ENCODE results near the gene ADAP1.
"Not testable (repeated sequence)": the region's sequence is repeated elsewhere in the genome, so short reads cannot be mapped to it uniquely, and the experiment has no call there.

The ADAP1 gene

DNA sequence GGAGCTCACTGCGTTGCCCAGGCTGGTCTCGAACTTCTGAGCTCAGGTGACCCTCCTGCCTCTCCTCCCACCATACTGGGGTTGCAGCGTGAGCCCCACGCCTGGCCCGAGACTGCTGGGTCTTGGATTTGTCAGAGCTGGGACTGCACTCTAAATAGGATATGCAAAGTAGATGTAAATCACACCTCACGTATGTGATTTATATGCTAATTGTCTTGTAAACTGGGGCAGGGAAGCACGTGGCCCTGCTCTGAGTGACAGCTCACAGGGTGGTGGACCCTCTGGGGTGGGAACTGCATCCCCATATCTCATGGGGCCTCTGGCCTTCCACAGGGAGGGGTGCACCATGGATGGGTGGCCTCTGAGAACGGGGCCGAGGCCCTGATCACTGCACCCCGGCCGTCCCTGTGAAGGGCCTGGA, 44.0 kb downstream of the ADAP1 start:
- no peaks in the 10 kb centered on the region for H3K27me3 Mint-ChIP-seq
- H3K36me3 Mint-ChIP-seq (ENCODE audit: low read depth), result no peaks in the 10 kb centered on the region
- peak overlapping the region; percentile 64 for H3K4me3 Mint-ChIP-seq
- peaks cover 16% of the 10 kb centered on the region for H3K4me1 Mint-ChIP-seq (ENCODE audit: low read depth)
- peak overlapping the region; percentile 65 for H3K27ac Mint-ChIP-seq
- H3K9me3 Mint-ChIP-seq, result no peaks in the 10 kb centered on the region

DNA sequence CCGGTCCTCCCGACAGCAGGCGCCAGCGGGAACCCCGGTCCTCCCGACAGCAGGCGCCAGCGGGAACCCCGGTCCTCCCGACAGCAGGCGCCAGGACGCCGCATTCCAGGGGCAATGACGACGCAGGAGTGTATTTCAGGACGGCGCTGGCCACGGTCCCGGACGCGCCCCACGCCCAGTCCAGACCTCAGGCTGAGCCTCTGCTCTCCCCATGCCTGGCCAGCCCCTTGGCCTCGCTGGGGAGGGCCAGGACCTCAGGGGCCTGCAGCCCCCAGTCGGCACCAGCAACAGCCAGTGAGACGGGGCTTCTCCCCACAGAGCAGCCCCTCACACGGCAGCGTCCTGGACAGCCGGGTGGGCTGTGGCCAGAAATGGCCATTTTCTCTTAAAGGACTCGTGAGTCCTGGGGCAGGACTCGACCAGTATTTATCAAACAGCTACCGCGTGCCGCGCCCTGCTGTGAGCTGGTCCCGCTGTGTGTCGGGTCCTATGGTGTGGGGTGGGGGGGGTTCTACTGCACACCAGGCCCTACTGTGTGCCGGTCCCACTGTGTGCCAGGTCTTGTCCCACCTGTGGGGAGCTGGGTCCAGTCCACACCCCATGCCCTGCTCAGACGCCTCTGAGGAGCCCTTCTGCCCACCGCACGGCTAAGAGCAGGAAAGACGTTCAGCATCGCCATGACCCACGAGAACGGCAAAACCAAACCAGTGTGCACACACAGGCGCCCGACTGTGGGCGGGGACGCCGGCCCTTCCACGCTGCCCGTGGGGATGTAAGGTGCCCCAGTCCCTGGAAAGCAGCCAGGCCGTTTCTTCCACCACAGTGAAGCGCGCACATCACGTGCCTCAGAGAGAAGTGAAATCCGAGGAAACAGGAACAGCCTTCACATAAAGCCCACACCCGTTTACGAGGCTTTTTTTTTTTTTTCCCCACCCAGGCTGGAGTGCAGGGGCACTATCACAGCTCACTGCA, 44.8 kb downstream of the ADAP1 start:
- H3K27ac Mint-ChIP-seq, result peak overlapping the region; percentile 65
- peak overlapping the region; percentile 64 for H3K4me3 Mint-ChIP-seq
- H3K36me3 Mint-ChIP-seq (ENCODE audit: low read depth), result no peaks in the 10 kb centered on the region
- peaks cover 16% of the 10 kb centered on the region for H3K4me1 Mint-ChIP-seq (ENCODE audit: low read depth)
- no peaks in the 10 kb centered on the region for H3K9me3 Mint-ChIP-seq
- H3K27me3 Mint-ChIP-seq, result no peaks in the 10 kb centered on the region

DNA sequence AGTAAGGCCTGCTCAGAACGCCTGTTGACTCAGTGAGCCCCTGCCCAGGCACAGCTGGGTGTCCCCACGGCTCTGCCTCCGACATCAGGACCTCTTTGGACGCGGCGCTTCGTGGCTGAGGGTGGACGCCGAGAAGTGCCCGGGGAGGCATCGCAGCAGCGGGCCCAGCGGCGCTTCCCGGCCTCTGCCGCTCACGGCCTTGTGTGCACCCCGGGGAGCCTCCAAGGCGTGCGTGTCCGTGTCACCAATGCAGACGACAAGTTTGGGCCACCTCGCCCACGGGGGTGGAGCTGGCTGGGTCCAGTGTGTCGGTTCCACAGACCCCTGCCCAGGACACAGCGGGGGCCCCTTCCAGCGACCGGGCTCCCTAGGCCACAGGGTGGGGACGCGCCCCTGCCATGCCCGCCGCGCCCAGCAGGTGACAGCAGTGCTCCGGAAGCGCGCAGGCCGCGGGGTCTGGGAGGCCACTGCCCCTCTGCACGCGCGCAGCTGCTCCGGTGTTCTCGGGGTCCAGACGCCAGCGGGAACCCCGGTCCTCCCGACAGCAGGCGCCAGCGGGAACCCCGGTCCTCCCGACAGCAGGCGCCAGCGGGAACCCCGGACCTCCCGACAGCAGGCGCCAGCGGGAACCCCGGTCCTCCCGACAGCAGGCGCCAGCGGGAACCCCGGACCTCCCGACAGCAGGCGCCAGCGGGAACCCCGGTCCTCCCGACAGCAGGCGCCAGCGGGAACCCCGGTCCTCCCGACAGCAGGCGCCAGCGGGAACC, 45.7 kb downstream of the ADAP1 start:
- not testable (repeated sequence) for H3K36me3 Mint-ChIP-seq (ENCODE audit: low read depth); H3K4me3 Mint-ChIP-seq; H3K9me3 Mint-ChIP-seq; H3K27me3 Mint-ChIP-seq; H3K27ac Mint-ChIP-seq
- peaks cover 16% of the 10 kb centered on the region for H3K4me1 Mint-ChIP-seq (ENCODE audit: low read depth)

DNA sequence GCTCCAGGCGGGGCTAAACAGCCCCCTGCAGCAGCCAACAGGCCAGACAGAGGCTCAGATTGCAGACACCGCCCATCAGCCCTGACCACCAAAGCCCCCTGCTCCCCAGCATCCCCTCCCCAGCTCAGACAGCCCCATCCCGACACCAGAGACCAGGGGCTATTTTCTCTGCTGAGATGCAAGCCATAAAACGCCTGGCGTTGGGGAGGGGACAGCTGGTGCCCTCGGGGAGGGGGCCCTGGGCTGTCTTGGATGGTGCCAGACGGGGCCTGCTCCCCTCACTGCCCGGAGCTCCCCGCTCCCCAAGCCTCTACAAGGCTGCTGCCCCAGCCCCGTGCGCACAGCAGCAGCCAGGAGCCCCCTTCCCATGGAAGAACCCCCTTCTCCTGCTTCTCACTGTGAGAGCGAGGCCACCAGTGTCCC, 46.3 kb downstream of the ADAP1 start:
- Mint-ChIP-seq H3K9me3 (no peaks in the 10 kb centered on the region), H3K4me3 (no peak overlapping the region), H3K4me1 (ENCODE audit: low read depth) (peaks cover 16% of the 10 kb centered on the region), H3K27ac (no peak overlapping the region), H3K36me3 (ENCODE audit: low read depth) (no peaks in the 10 kb centered on the region), H3K27me3 (no peaks in the 10 kb centered on the region)

DNA sequence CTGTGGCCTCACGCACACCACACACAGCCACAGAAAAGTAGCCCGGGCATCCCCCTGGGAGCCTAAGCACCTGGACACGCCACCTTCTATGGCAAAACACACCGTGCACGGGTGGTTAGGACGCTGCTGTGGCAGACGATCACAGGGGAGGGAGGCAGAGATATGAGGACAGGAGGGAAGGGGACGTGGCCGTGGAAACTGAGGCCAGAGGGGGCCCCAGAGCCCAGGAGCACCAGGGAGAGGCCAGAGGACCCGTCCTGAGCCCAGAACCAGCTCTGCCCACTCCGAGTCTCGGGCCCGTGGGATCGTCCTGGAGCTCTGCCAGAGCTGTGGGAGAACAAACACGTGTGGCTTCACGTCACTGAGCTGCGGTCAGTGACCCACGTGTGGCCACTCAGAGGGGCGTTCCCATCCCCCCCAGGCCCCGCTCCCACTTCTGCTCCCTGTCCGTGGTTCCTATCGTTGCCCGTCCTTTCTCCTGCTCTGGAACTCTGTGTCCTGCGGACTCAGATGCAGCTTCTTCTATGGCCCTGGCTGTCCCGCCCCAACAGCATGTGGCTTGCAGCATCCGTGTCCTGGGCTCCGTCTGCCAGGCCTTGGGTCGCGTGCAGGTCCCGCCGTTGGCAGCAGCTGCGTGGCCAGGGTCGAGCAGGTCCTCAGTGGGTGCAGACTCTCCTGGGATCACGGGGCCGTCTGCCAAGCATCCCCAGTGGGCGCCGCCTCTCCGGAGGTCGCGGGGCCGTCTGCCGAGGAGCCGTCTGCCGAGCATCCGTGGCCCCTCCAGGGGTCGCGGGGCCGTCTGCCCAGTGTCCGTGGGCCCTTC, 47.1 kb downstream of the ADAP1 start:
- Mint-ChIP-seq H3K36me3 (ENCODE audit: low read depth) (peaks cover 7% of the 10 kb centered on the region), H3K4me1 (ENCODE audit: low read depth) (peaks cover 13% of the 10 kb centered on the region), H3K4me3 (no peak overlapping the region), H3K27me3 (no peaks in the 10 kb centered on the region), H3K27ac (no peak overlapping the region), H3K9me3 (no peaks in the 10 kb centered on the region)

DNA sequence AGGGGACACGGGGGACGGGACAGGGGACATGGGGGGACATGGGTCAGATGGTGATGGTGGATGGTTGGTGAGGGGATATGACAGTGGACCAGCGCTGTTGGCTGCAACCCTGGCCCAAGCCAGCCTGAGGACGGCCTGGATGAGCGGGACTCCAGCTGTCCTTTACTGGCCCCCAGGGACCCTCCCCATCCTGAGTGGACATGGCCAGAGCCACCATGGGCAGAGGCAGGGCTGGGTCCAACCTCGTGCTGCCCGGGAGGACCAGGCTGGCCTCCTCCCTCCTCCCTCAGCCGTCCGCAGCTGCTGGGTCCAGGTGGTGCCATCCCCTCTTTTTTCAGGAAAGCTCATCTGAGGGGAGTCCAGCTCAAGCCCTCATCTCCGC, 47.7 kb downstream of the ADAP1 start:
- Mint-ChIP-seq H3K27me3 (no peaks in the 10 kb centered on the region), H3K9me3 (no peaks in the 10 kb centered on the region), H3K4me3 (no peak overlapping the region), H3K36me3 (ENCODE audit: low read depth) (peaks cover 7% of the 10 kb centered on the region), H3K27ac (no peak overlapping the region), H3K4me1 (ENCODE audit: low read depth) (peaks cover 13% of the 10 kb centered on the region)

DNA sequence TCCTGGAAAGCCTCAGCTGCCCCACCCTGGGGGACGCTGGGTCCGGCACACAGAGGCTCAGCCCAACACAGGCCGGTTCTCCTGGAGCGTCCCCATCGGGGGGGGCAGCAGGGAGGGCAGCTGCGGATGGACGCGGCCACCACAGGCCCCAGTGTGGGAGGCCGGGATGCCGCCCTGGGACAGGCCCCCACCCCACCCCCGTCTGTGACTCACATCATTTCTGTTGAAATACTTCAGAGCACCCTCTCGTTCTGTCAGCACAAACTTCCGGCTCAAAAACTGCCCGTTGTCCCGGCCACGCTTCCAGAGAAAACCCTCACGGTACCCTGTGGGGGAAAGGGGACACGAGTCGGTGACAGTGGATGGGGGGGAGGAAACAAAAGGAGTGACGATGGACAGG, 49.6 kb downstream of the ADAP1 start:
- peaks cover 7% of the 10 kb centered on the region for H3K36me3 Mint-ChIP-seq (ENCODE audit: low read depth)
- no peaks in the 10 kb centered on the region for H3K27me3 Mint-ChIP-seq
- no peak overlapping the region for H3K4me3 Mint-ChIP-seq
- no peaks in the 10 kb centered on the region for H3K9me3 Mint-ChIP-seq
- H3K4me1 Mint-ChIP-seq (ENCODE audit: low read depth), result peaks cover 3% of the 10 kb centered on the region
- no peak overlapping the region for H3K27ac Mint-ChIP-seq

DNA sequence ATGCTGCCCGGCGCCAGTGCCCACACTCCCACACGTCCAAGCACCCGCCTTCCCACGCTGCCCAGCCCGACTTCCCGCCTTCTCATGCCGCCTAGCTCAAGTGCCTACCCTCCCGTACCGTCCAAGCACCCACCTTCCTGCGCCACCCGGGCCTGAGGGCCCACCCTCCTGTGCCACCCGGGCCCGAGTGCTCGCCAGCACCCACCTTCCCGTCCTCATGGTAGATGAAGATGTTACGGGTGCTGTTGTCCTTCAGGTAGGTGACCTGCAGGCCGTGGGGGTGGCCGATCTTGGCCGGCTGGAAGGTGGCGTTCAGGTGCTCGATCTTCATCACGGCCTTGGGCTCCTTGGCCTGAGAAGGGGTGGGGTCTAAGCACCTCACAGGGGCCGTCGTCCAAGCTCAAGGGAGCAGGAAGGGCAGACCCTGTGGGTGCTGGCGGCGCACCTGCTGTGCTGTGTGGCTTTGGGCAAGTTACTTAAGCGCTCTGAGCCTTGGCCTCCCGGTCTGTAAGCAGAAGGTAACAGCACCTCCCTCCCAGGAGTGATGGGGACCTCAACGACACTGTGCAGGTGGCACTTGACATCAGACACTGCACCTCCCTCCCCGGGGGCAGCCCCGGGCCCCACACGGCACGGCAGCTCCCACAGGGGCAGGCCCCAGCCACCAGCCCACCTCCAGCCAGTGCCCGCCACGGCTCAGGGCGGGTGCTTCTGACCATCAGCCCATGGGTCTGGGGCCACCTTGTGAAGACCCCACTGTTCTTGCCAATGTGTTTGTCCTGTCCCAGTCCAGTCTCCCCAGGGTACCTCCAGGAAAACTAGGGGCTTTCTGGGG, 50.3 kb downstream of the ADAP1 start:
- Mint-ChIP-seq H3K9me3 (no peaks in the 10 kb centered on the region), H3K27me3 (no peaks in the 10 kb centered on the region), H3K36me3 (ENCODE audit: low read depth) (peaks cover 7% of the 10 kb centered on the region), H3K4me3 (no peak overlapping the region), H3K27ac (no peak overlapping the region), H3K4me1 (ENCODE audit: low read depth) (no peaks in the 10 kb centered on the region)

DNA sequence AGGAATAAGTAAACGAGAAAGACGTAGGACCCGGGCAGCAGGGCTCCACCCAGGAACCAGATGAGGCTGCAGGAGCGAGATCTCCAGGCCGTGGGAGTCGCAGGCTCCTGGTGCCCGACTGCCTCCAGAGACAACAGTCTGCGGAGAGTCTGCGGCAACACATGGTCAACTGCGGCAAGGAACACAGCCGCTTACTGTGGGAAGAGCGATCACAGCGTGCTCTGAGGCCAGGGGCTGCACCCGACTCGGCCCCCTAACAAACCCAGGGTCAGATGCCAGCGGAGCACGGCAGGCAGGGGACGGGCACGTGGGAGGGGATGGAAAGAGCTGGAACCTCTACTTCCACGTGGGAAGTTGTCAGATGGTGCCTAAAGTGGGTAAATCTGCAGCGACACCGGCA, 51.5 kb downstream of the ADAP1 start:
- Mint-ChIP-seq H3K27ac (no peak overlapping the region), H3K4me1 (ENCODE audit: low read depth) (no peaks in the 10 kb centered on the region), H3K9me3 (no peaks in the 10 kb centered on the region), H3K4me3 (no peak overlapping the region), H3K36me3 (ENCODE audit: low read depth) (peaks cover 7% of the 10 kb centered on the region), H3K27me3 (no peaks in the 10 kb centered on the region)

DNA sequence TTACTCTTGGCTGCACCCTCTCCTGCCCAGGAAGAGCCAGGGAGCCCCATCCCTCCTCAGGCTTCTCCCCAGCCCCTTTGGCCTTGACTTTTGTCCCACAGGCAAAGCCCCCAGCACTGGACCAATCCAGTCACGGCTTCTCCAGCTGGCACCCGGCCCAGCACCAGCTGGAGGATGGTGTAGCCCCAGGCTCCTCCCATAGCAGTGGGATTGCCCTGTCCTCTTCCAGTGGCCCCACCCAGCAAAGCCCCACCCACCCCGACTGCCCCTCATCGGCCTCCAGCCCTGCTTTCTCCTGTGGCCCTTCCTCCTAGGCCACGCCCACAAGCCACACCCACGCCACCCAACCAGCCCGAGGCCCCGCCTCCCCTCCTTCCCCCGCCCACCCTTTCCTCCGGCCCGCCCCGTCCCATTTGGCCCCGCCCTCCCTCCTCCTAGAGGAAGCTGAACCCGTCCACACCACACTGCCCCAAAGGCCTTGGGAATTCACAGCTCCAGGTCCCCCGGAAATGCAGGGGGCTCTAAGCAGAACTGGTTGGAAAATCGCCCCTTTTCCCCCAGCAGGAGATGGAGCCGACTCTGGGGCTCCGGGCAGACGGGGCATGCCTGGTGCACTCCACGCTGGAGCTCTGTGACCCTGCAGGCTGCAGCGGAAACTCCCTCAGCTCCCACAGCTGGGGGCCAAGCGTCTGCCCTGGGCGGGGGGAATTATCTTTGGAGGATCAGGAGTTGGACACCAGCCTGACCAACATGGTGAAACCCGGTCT, 52.9 kb downstream of the ADAP1 start:
- Mint-ChIP-seq H3K27me3 (no peaks in the 10 kb centered on the region), H3K4me3 (no peak overlapping the region), H3K9me3 (no peaks in the 10 kb centered on the region), H3K36me3 (ENCODE audit: low read depth) (peaks cover 11% of the 10 kb centered on the region), H3K4me1 (ENCODE audit: low read depth) (no peaks in the 10 kb centered on the region), H3K27ac (no peak overlapping the region)

DNA sequence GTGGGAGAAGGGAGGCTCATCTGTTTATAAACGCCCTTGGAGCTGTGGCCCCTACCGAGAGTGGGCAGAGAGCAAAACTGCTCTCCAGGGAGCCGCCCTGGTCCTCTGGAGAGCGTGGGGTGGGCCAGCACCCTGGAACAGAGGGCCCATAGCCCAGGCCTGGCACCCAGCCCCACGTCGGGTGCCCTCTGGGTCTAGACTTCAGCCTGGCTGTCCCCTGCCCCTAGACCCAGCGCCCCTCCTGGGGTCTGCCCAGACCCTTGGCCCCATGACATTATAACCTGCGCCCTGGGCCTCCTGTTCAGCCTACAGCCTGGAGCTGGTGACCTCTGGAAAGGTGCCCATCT, 53.5 kb downstream of the ADAP1 start:
- peak overlapping the region; percentile 21 for H3K27ac Mint-ChIP-seq
- no peaks in the 10 kb centered on the region for H3K27me3 Mint-ChIP-seq
- no peaks in the 10 kb centered on the region for H3K9me3 Mint-ChIP-seq
- no peak overlapping the region for H3K4me3 Mint-ChIP-seq
- no peaks in the 10 kb centered on the region for H3K4me1 Mint-ChIP-seq (ENCODE audit: low read depth)
- H3K36me3 Mint-ChIP-seq (ENCODE audit: low read depth), result peaks cover 15% of the 10 kb centered on the region

DNA sequence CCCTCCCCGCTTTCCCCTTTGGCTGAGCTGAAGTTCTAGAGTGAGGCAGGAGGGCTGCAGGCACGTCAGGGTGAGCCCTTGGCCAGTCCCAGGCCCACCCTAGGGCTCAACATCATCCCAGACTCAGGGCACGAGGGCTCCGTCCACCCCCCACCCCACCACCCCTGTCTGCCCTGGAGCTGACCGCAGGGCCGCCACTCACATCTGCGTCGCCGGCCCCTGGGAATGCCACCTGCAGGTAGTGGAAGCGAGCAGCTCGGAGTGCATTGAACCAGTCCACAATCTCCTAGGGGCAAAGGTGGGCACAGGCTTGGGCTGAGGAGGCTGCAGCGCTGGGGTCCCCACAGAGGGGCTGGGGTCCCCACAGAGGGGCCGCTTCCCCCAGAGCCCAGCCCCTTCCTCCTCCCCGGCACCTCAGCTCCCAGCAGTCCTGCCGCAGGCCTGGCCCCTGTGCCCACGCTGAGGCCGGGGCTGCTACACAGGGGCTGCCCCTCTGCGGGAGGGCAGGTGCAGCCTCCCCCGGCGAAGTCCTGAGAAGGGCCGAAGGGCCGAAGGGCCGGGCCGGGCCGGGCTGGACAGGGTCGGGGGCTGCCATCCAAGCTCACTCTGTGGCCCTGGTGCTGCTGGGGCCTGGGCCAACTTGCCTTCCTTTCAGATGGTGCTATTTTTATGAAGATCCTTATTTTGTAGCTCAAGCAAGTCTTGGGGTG, 54.0 kb downstream of the ADAP1 start:
- H3K4me1 Mint-ChIP-seq (ENCODE audit: low read depth), result no peaks in the 10 kb centered on the region
- peak overlapping the region; percentile 21 for H3K27ac Mint-ChIP-seq
- no peak overlapping the region for H3K4me3 Mint-ChIP-seq
- no peaks in the 10 kb centered on the region for H3K9me3 Mint-ChIP-seq
- no peaks in the 10 kb centered on the region for H3K27me3 Mint-ChIP-seq
- peaks cover 17% of the 10 kb centered on the region for H3K36me3 Mint-ChIP-seq (ENCODE audit: low read depth)

DNA sequence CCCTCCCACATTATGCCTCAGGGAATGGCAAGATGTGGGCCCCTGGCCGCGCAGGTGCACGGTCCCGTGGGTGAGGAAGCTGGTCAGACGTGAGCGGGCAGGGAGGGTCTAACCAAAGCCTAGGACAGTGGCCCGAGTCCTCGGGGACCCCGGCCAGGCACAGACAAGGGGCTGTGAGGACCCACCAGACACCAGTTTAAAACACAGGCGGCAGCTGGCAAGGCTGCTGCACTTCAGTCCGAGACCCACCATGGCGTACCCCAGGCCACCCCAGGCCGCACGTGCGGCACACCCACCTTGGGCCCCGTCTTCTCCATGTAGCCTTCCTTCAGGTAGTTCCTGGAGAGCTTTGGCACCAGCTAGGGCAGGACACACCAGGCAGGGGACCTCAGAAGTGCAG, 54.7 kb downstream of the ADAP1 start:
- no peaks in the 10 kb centered on the region for H3K4me1 Mint-ChIP-seq (ENCODE audit: low read depth)
- no peak overlapping the region for H3K4me3 Mint-ChIP-seq
- H3K36me3 Mint-ChIP-seq (ENCODE audit: low read depth), result peaks cover 20% of the 10 kb centered on the region
- no peak overlapping the region for H3K27ac Mint-ChIP-seq
- H3K9me3 Mint-ChIP-seq, result no peaks in the 10 kb centered on the region
- no peaks in the 10 kb centered on the region for H3K27me3 Mint-ChIP-seq

Measured in stimulated activated naive CD8-positive, alpha-beta T cell treated with anti-CD3 and anti-CD28 coated beads, Interleukin-15, Interleukin-2, amounts not matched to agents 100 ng/mL and 50 ng/mL, for 24 hours (primary cell).